B cell (primary cell): ENCODE measurements around the gene PRSS21. TPM values are rescaled to one million over a fixed set of nuclear protein-coding genes. Genes with fewer than 3 reads are reported as not detected.

Source experiments
- ATAC-seq: fragments of 200-7000 bp; cut with Tn5 transposase; one replicate; pipeline ENCODE4 v1.10.0; 2021; ENCODE audit warnings: low read depth, mild to moderate bottlenecking, moderate number of reproducible peaks, moderate library complexity
- CTCF ChIA-PET: fragments of 350-600 bp; sonication (Branson Sonifier 250); formaldehyde crosslinking; loops from one replicate; lab custom pipeline; 2021; ENCODE audit warnings: antibody characterized with exemption, inconsistent platforms; lab: Charles Lee
- POLR2A ChIA-PET: fragments of 350-600 bp; sonication (Branson Sonifier 250); formaldehyde crosslinking; loops from one replicate; lab custom pipeline; 2021; ENCODE audit warnings: antibody characterized with exemption; lab: Charles Lee
- DNase-seq: peaks from one replicate; pipeline ENCODE4 v3.0.0; 2013
- H2AFZ ChIP-seq: 2 replicates; pipeline ENCODE4 v1.6.1; 2012; ENCODE audit warnings: mild to moderate bottlenecking, low read depth, low read length; ENCODE audit not compliant: insufficient read depth, poor library complexity, severe bottlenecking
- H3K27ac ChIP-seq, 2 donors: 1 replicate in 1 of 2; 2 replicates in 1 of 2; pipeline ENCODE4 v1.5.1; 2012 to 2013; ENCODE audit warnings: low read length in 2 of 2, mild to moderate bottlenecking in 2 of 2, moderate library complexity in 1 of 2
- H3K27me3 ChIP-seq, 4 experiments: fragments of 200-600 bp in 1 of 4; sonication (generic) in 1 of 4; replicated peaks in 1 of 4; 1 replicate in 2 of 4; 2 replicates in 2 of 4; pipeline versions ENCODE4 v1.6.1 to v1.7.0; 2013 to 2016; ENCODE audit warnings: low read length in 3 of 4, mild to moderate bottlenecking in 2 of 4, mixed read lengths in 1 of 4, moderate library complexity in 1 of 4; ENCODE audit not compliant: insufficient read depth in 4 of 4, control insufficient read depth in 3 of 4; ENCODE audit errors: control extremely low read depth in 1 of 4
- H3K36me3 ChIP-seq, 2 experiments: replicated peaks in 1 of 2; 1 replicate in 1 of 2; 2 replicates in 1 of 2; pipeline versions ENCODE4 v1.6.1 to v1.7.1; 2013; ENCODE audit warnings: low read length in 1 of 2; ENCODE audit not compliant: insufficient read depth in 2 of 2, control insufficient read depth in 1 of 2; ENCODE audit errors: control extremely low read depth in 1 of 2, extremely low read depth in 1 of 2
- H3K4me1 ChIP-seq, 2 donors: fragments of 200-600 bp in 1 of 2; sonication (generic) in 1 of 2; 1 replicate in 1 of 2; 2 replicates in 1 of 2; pipeline versions ENCODE4 v1.5.1 to v1.6.1; 2013 to 2017; ENCODE audit warnings: low read length in 2 of 2; ENCODE audit not compliant: control insufficient read depth in 2 of 2, insufficient read depth in 2 of 2
- H3K4me2 ChIP-seq: replicated peaks from 2 replicates; pipeline ENCODE3; 2012; ENCODE audit warnings: mild to moderate bottlenecking, low read depth, low read length; ENCODE audit not compliant: poor library complexity, severe bottlenecking
- H3K4me3 ChIP-seq, 5 experiments: fragments of 200-600 bp in 1 of 5; sonication (generic) in 1 of 5; 1 replicate in 3 of 5; 2 replicates in 2 of 5; pipeline versions ENCODE4 v1.5.1 to v1.7.0; 2011 to 2016; ENCODE audit warnings: low read length in 4 of 5, mild to moderate bottlenecking in 4 of 5, low read depth in 2 of 5, control low read depth in 1 of 5, moderate library complexity in 1 of 5; ENCODE audit not compliant: insufficient read depth in 1 of 5; ENCODE audit errors: control extremely low read depth in 1 of 5, extremely low read depth in 1 of 5
- H3K79me2 ChIP-seq: fragments of 200-600 bp; sonication (generic); one replicate; pipeline ENCODE4 v1.6.0; 2016; ENCODE audit warnings: low read length; ENCODE audit not compliant: control insufficient read depth, insufficient read depth
- H3K9ac ChIP-seq: fragments of 200-600 bp; sonication (generic); 2 replicates; pipeline ENCODE4 v1.6.1; 2017; ENCODE audit warnings: mild to moderate bottlenecking, low read length, moderate library complexity
- H3K9me3 ChIP-seq, 3 donors: one replicate each; pipeline versions ENCODE4 v1.6.1 to v1.7.1; 2013; ENCODE audit warnings: low read length in 2 of 3; ENCODE audit not compliant: control insufficient read depth in 2 of 3, insufficient read depth in 1 of 3; ENCODE audit errors: control extremely low read depth in 1 of 3
- H4K20me1 ChIP-seq: 2 replicates; pipeline ENCODE4 v1.6.0; 2012; ENCODE audit warnings: mild to moderate bottlenecking, low read length; ENCODE audit not compliant: insufficient read depth, control insufficient read depth, poor library complexity, severe bottlenecking
- H3K27ac Mint-ChIP-seq: one replicate; pipeline ENCODE4 v1.8.0; 2021; ENCODE audit warnings: mixed read lengths
- H3K27me3 Mint-ChIP-seq: one replicate; pipeline ENCODE4 v1.8.0; 2021; ENCODE audit warnings: mixed read lengths
- H3K4me1 Mint-ChIP-seq: one replicate; pipeline ENCODE4 v1.8.0; 2021; ENCODE audit warnings: mixed read lengths
- H3K4me3 Mint-ChIP-seq: one replicate; pipeline ENCODE4 v1.8.0; 2021; ENCODE audit warnings: mixed read lengths
- H3K9me3 Mint-ChIP-seq: one replicate; pipeline ENCODE4 v1.8.0; 2022; ENCODE audit warnings: mixed read lengths; ENCODE audit not compliant: insufficient read depth
- EZH2 ChIP-seq: IDR thresholded peaks from 2 replicates; pipeline ENCODE4 v1.6.1; 2012; ENCODE audit warnings: borderline replicate concordance, low read depth, mild to moderate bottlenecking, moderate library complexity, low read length; ENCODE audit not compliant: insufficient read depth, poor library complexity, severe bottlenecking
- whole genome bisulfite sequencing: methylation state at CpG from one replicate; pipeline ENCODE4 v1.1.5; 2013; ENCODE audit warnings: missing lambda C conversion rate; ENCODE audit not compliant: insufficient coverage; 5-methylcytosine and 5-hydroxymethylcytosine counted together
- intact Hi-C: fragments of 100-400 bp; cut with micrococcal nuclease; formaldehyde crosslinking; loops from one replicate; pipeline ENCODE4 v1.10.0; 2022
- polyA plus RNA-seq: library from polyadenylated mRNA; depleted of rRNA; stranded (reverse); fragments of >200 nt; gene quantifications from 2 replicates; pipeline ENCODE4 v1.2.3, GENCODE V29; 2012
- total RNA-seq, 2 donors: library from RNA; stranded (reverse); fragments of 120-200 nt in 1 of 2; gene quantifications; 1 replicate in 1 of 2; 2 replicates in 1 of 2; pipeline versions ENCODE4 v1.2.3 to v1.2.4, GENCODE V29; 2013 to 2022
- TF ChIP-seq, protein P1 (sequence below): fragments of 200-600 bp; IDR thresholded peaks from one replicate; pipeline ENCODE4 v1.8.0; 2022; ENCODE audit warnings: antibody characterized with exemption, mild to moderate bottlenecking

PRSS21 gene
- total and polyA plus RNA-seq, 2 donors (not counting 1 experiment from before 2014, with no cell fraction given): 2.0 to 5.8 TPM

DNA sequence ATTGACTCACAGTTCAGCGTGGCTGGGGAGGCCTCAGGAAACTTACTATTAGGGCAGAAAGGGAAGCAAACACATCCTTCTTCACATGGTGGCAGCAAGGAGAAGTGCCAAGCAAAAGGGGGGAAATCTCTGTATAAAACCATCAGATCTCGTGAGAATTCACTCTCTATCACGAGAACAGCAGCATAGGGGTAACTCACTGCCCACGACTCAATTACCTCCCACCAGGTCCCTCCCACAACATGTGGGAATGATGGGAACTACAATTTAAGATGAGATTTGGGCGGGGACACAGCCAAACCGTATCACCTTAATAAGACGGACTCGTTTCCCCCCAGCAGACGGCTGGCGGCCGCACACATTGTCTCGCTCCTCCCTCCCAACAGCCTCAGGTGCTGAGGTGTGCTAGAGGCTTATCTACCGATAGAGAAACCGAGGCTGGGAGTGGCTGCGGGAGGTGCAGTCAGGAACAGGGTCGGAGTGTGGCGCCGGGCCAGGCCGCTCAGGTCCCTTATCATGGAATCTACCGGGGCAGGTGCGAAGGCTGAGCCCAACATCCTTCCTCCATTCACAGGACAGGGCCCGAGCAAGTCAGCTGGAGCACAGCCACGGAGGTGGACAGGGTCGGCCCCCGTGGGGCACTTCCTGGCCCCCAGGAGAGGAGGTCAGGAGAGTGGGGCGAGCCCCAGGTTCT is 8.2 kb downstream of the PRSS21 start:
- Histone ChIP-seq H4K20me1 (no peaks in the 10 kb centered on the region), H2AFZ (no peak overlapping the region), H3K9ac (no peak overlapping the region), H3K4me2 (no peak overlapping the region), H3K79me2 (no peaks in the 10 kb centered on the region), H3K4me1 (no peaks in the 10 kb centered on the region), H3K9me3 (no peaks in the 10 kb centered on the region), H3K36me3 (no peaks in the 10 kb centered on the region), H3K4me3 (no peak overlapping the region), H3K27ac (no peak overlapping the region), H3K27me3 (peaks cover 0 to 8% (median under 1%) of the 10 kb centered on the region in 4 experiments)
- POLR2A ChIA-PET: no interaction called here
- TF ChIP-seq EZH2: no peak
- TF ChIP-seq, protein P1, sequence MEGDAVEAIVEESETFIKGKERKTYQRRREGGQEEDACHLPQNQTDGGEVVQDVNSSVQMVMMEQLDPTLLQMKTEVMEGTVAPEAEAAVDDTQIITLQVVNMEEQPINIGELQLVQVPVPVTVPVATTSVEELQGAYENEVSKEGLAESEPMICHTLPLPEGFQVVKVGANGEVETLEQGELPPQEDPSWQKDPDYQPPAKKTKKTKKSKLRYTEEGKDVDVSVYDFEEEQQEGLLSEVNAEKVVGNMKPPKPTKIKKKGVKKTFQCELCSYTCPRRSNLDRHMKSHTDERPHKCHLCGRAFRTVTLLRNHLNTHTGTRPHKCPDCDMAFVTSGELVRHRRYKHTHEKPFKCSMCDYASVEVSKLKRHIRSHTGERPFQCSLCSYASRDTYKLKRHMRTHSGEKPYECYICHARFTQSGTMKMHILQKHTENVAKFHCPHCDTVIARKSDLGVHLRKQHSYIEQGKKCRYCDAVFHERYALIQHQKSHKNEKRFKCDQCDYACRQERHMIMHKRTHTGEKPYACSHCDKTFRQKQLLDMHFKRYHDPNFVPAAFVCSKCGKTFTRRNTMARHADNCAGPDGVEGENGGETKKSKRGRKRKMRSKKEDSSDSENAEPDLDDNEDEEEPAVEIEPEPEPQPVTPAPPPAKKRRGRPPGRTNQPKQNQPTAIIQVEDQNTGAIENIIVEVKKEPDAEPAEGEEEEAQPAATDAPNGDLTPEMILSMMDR: no peak
- no peaks in the 10 kb centered on the region for H3K9me3 Mint-ChIP-seq
- CTCF ChIA-PET: no interaction called here
- peaks cover 4% of the 10 kb centered on the region for H3K27me3 Mint-ChIP-seq
- intact Hi-C loops: no loop called here
- 88% methylated on average over 16 of the region's 26 CpGs for WGBS
- no peak for DNase-seq
- ATAC-seq: no peak
- no peak overlapping the region for H3K27ac Mint-ChIP-seq
- H3K4me1 Mint-ChIP-seq: no peaks in the 10 kb centered on the region
- no peak overlapping the region for H3K4me3 Mint-ChIP-seq

DNA sequence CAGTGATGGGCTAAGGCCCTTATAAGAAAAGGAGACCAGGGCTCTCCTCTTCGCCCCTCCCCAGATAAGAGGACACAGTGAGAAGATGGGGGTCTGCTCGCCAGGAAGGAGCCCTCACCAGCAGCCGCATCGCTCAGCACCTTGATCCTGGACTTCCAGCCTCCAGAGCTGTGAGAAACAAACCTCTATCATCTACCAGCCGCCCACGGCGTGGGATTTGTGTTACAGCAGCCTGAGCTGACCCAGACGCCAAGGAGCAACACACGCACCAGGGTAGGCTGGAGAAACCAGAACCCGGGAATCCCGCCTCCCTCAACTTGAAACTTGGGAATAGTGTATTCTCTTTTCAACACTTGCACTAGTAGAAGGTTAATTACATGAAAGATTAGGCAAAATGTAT is 8.9 kb downstream of the PRSS21 start:
- Histone ChIP-seq H3K4me2 (no peak overlapping the region), H3K9ac (no peak overlapping the region), H3K36me3 (no peaks in the 10 kb centered on the region), H3K27me3 (peaks cover 0 to 11% (median under 1%) of the 10 kb centered on the region in 4 experiments), H3K9me3 (no peaks in the 10 kb centered on the region), H3K4me3 (no peak overlapping the region), H2AFZ (no peak overlapping the region), H4K20me1 (no peaks in the 10 kb centered on the region), H3K4me1 (no peaks in the 10 kb centered on the region), H3K27ac (no peak overlapping the region), H3K79me2 (no peaks in the 10 kb centered on the region)
- Mint-ChIP-seq H3K4me3 (no peak overlapping the region), H3K4me1 (no peaks in the 10 kb centered on the region), H3K9me3 (no peaks in the 10 kb centered on the region), H3K27ac (no peak overlapping the region), H3K27me3 (peaks cover 6% of the 10 kb centered on the region)
- intact Hi-C loops: no loop called here
- 77% methylated on average over 5 of the region's 11 CpGs for WGBS
- TF ChIP-seq, protein P1: no peak
- TF ChIP-seq EZH2: no peak
- ChIA-PET POLR2A (no interaction called here), CTCF (no interaction called here)
- DNase-seq: no peak
- no peak for ATAC-seq
